Muscle of leg (tissue), 11 donors: ENCODE results near the gene CDC42BPB. TPM values are rescaled to one million over a fixed set of nuclear protein-coding genes. Genes with fewer than 3 reads are reported as not detected.
"Not testable (repeated sequence)": the region's sequence is repeated elsewhere in the genome, so short reads cannot be mapped to it uniquely, and the experiment has no call there.

Source experiments
- DNase-seq: peaks from one replicate; pipeline ENCODE4 v3.0.0; 2013
- H3K27ac ChIP-seq: one replicate; pipeline ENCODE4 v1.5.1; 2013; ENCODE audit warnings: mild to moderate bottlenecking, low read length, control low read depth
- H3K27me3 ChIP-seq: one replicate; pipeline ENCODE4 v1.6.1; 2013; ENCODE audit warnings: low read length; ENCODE audit not compliant: control insufficient read depth, insufficient read depth
- H3K36me3 ChIP-seq: one replicate; pipeline ENCODE4 v1.6.1; 2013; ENCODE audit warnings: low read length; ENCODE audit not compliant: control insufficient read depth, insufficient read depth
- H3K4me1 ChIP-seq: one replicate; pipeline ENCODE4 v1.6.1; 2013; ENCODE audit warnings: low read length; ENCODE audit not compliant: control insufficient read depth, insufficient read depth
- H3K4me3 ChIP-seq: one replicate; pipeline ENCODE4 v1.5.1; 2013; ENCODE audit warnings: low read length, control low read depth
- H3K9me3 ChIP-seq: replicated peaks from 2 replicates; pipeline ENCODE4 v1.6.1; 2013; ENCODE audit warnings: low read depth, low read length; ENCODE audit not compliant: control insufficient read depth
- WGBS: methylation state at CpG from one replicate; pipeline ENCODE4 v1.1.5; 2013; ENCODE audit warnings: missing lambda C conversion rate; ENCODE audit not compliant: insufficient coverage; 5-methylcytosine and 5-hydroxymethylcytosine counted together
- polyA plus RNA-seq, 8 donors: library from polyadenylated mRNA; unstranded; fragments of 120-200 nt; gene quantifications; one replicate each; pipeline versions ENCODE4 v1.2.1 to v1.2.3, GENCODE V29; 2013; ENCODE audit warnings: inconsistent platforms in 1 of 8, low replicate concordance in 1 of 8; ENCODE audit not compliant: insufficient read length in 8 of 8, insufficient read depth in 1 of 8
- total RNA-seq: library from RNA; stranded (reverse); fragments of 120-200 nt; gene quantifications from one replicate; pipeline ENCODE4 v1.2.4, GENCODE V29; 2013

Gene CDC42BPB
- total and polyA plus RNA-seq, 9 donors = 34.8 to 65.7 (median 55.4) TPM

DNA sequence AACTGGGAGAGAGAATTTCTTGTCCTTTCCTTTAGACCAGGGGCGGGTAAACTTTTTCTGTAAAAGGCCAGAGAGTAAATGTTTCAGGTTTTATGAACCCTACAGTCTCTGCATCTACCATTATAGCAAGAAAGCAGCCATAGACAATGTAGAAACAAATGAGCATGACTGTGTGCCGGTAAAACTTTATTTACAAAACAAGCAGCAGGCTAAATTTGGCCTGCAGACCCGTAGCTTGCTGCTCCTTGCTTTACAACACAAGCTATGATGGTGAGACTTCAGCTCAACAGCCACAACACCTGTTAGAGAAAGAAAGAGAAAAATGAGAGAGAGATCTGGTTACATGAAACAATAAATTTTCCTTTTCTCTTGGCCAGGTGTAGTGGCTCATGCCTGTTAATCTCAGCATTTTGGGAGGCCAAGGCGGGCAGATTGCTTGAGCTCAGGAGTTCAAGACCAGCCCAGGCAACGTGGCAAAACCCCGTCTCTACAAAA is 4.2 kb upstream of the CDC42BPB start:
- 90% methylated on average over 3 of the region's 6 CpGs for WGBS
- H3K27me3 ChIP-seq = peaks cover 2% of the 10 kb centered on the region
- H3K4me3 ChIP-seq = no peak overlapping the region
- H3K4me1 ChIP-seq = peaks cover 26% of the 10 kb centered on the region
- DNase-seq = no peak
- no peaks in the 10 kb centered on the region for H3K9me3 ChIP-seq
- H3K27ac ChIP-seq = no peak overlapping the region
- H3K36me3 ChIP-seq = peaks cover 3% of the 10 kb centered on the region

DNA sequence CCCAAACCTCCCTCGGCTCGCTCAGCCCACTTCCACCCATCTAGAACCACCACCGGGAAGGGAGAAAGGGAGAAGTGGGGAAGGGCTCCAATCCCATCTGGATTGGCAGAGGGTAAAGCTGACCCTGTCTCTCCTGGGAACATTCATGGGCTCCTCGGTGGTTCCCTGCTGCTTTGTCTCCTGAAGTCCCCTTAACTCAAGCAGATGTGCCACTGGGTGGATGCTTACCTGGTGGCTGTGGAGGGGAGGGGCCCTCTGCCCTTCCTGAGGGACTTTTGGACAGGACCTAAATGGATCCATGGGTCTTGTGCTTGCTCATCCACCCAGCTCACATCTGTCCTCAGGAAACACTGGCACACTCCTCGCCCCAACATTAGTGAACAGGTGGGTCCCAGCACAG is 2.2 kb upstream of the CDC42BPB start:
- Histone ChIP-seq H3K27me3 (peaks cover 2% of the 10 kb centered on the region), H3K4me3 (no peak overlapping the region), H3K36me3 (peaks cover 3% of the 10 kb centered on the region), H3K9me3 (no peaks in the 10 kb centered on the region), H3K27ac (no peak overlapping the region), H3K4me1 (peaks cover 34% of the 10 kb centered on the region)
- 88% methylated on average over 1 of the region's 5 CpGs for WGBS
- DNase-seq = no peak

DNA sequence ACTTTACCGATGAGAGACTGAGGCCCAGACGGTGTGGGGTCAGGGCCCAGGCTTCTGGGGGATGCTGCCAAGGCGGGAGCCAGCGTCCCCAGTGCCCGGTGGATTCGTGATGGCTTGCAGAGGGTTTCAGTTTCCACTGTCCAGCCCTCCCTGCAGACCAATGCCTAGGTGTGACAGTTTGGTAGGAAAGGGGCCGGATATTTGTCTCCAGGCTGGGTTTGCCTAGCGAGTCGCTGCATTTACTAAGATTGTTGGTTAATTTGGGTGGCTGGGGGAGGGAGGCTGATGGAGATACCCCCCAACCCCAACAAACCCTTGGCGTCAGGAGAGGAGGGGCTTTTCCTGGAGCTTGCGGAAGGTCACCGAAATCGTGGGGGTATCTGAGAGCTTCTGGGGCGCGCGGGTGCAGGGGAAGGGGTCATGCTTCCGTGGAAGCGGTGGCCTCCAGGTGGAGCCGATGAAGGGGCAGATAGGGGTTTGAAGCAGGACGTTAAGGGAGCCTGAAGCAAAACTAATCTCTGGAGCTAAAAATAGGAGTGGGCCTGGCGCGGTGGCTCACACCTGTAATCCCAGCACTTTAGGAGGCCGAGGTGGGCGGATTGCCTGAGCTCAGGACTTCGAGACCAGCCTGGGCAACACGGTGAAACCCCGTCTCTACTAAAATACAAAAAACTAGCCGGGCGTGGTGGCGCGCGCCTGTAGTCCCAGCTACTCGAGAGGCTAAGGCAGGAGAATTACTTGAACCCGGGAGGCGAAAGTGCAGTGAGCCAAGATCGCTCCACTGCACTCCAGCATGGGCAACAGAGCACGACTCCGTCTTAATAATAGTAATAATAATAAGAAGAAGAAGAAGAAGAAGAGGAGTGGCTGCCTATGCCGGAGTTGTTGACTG is 1.1 kb upstream of the CDC42BPB start:
- Histone ChIP-seq H3K36me3 (peaks cover 7% of the 10 kb centered on the region), H3K4me3 (peak overlapping the region; percentile 77), H3K9me3 (no peaks in the 10 kb centered on the region), H3K4me1 (peaks cover 34% of the 10 kb centered on the region), H3K27ac (peak overlapping the region; percentile 81), H3K27me3 (peaks cover 2% of the 10 kb centered on the region)
- 31% methylated on average over 20 of the region's 39 CpGs for WGBS
- peak; percentile 43 for DNase-seq

DNA sequence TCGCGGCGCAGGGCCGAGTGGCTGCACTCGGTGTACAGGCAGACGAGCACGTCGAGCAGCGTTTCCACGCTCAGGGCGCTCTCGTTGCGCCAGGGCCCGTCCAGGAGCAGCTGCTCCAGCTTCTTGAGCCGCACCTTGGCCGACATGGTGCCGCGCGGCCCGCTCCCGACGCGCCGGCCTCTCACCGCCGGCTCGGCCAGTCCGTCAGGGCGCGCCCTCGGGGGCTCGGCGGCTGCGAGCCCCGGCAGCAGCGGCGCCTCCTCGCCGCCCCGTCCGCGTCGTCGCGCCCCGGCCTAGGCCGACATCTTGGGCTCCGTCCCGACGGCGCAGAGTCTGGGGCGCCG is 349 bp downstream of the CDC42BPB start:
- Histone ChIP-seq H3K4me1 (peaks cover 34% of the 10 kb centered on the region), H3K4me3 (peak overlapping the region; percentile 76), H3K36me3 (peaks cover 7% of the 10 kb centered on the region), H3K9me3 (no peaks in the 10 kb centered on the region), H3K27me3 (peaks cover 2% of the 10 kb centered on the region), H3K27ac (peak overlapping the region; percentile 74)
- WGBS = under 1% methylated on average over 53 of the region's 53 CpGs
- no peak for DNase-seq

DNA sequence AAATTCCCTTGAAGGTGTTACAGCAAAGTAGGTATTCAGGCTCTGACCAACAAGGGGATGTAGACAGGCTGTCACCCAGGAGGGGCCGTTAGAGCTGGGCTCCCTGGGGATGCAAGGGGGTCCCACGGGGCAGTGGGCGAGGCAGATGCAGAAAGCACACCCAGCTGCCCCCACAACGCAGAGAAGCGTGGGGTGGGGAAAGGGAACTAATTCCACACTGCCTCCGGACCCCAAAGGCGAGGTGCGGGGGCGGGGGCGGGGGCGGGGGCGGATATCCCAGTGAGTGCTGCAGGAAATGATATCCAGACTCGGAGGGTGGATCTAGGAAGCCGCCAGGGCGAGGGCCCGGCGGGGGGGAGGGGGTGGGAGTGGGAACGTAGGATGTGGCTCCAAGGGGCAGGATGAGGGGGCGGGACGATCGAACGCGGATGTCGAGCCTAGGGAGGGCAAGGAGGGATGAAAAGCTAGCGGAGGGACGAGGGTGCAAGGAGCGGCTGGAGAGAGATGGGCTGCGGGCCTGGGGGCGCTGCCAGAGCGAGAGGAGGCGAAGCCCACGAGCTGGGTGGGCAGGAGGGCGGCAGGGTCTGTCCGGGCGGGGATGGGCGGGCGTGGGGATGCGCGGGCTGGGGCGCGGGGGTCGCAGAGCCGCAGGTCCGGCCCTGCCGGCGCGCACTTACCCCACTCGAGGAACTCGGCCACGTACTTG is 874 bp downstream of the CDC42BPB start:
- no peaks in the 10 kb centered on the region for H3K9me3 ChIP-seq
- under 1% methylated on average over 39 of the region's 50 CpGs for WGBS
- peaks cover 34% of the 10 kb centered on the region for H3K4me1 ChIP-seq
- H3K36me3 ChIP-seq = peaks cover 7% of the 10 kb centered on the region
- H3K4me3 ChIP-seq = peak overlapping the region; percentile 76
- peak; percentile 82 for DNase-seq
- peak overlapping the region; percentile 74 for H3K27ac ChIP-seq
- peaks cover 2% of the 10 kb centered on the region for H3K27me3 ChIP-seq

DNA sequence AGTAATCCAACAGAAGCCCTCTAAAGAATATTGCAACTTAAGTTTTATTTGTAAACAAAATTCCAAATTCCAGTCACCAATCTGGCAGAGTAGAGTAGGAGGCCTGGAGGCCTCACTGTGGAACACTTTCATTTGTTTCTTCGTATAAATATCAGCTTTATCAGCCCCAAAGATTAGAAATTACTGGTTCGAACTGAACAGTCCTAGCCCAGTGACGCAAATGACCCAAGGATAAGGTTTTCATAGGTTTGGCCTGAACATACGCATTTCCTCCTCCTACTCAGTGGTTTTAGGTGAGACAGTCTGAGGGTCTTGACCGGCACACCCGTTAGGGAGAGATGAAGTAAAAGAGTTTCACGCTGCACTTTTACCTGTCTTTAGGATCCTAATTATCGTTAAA is 1.7 kb downstream of the CDC42BPB start:
- WGBS = no CpG with 5 or more reads among the region's 8 CpGs
- H3K9me3 ChIP-seq = no peaks in the 10 kb centered on the region
- no peak for DNase-seq
- peaks cover 34% of the 10 kb centered on the region for H3K4me1 ChIP-seq
- H3K36me3 ChIP-seq = peaks cover 7% of the 10 kb centered on the region
- H3K27ac ChIP-seq = no peak overlapping the region
- peak overlapping the region; percentile 76 for H3K4me3 ChIP-seq
- peaks cover 2% of the 10 kb centered on the region for H3K27me3 ChIP-seq

DNA sequence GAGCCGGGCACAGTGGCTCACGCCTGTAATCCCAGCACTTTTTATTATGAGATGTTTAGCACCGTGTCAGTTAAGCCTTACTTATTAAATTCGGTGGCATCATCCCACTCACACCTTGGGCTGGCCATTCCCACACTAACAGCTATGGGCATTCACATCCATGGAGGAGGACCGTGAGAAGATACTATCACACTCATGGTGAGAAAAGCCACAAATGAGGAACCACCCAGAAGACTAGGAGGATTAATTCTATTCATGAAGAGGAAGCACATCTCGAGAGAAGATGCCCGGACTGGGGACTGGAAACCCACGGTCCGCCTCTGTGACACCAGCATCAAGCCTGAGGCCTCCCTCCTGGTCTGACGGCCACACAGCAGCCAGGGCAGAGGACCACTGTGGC is 4.9 kb downstream of the CDC42BPB start:
- H3K4me1 ChIP-seq = peaks cover 11% of the 10 kb centered on the region
- H3K27ac ChIP-seq = no peak overlapping the region
- no peaks in the 10 kb centered on the region for H3K27me3 ChIP-seq
- H3K4me3 ChIP-seq = no peak overlapping the region
- WGBS = 60% methylated on average over 4 of the region's 10 CpGs
- no peak for DNase-seq
- no peaks in the 10 kb centered on the region for H3K9me3 ChIP-seq
- H3K36me3 ChIP-seq = peaks cover 4% of the 10 kb centered on the region

DNA sequence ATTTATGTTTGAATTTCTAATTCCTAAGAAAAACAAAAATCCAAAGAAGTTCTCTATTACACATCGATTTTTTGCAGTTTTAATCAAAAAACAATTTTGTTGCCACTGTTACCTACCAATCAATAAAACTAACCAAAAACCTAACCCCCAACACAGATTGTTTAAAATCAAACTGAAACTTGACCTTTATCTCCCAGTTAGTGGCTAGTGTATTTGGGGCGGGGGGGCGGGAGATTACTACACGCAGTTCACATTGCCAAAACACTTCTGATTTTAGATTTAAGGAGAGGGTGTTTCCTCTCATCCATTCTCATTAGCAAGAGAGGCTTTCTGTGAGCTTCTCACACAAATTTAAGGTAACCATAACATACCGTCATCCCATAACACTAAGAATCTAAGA is 6.4 kb downstream of the CDC42BPB start:
- Histone ChIP-seq H3K27me3 (no peaks in the 10 kb centered on the region), H3K36me3 (peaks cover 4% of the 10 kb centered on the region), H3K4me3 (no peak overlapping the region), H3K27ac (no peak overlapping the region), H3K4me1 (peaks cover 11% of the 10 kb centered on the region), H3K9me3 (no peaks in the 10 kb centered on the region)
- no CpG with 5 or more reads among the region's 5 CpGs for WGBS
- DNase-seq = no peak

DNA sequence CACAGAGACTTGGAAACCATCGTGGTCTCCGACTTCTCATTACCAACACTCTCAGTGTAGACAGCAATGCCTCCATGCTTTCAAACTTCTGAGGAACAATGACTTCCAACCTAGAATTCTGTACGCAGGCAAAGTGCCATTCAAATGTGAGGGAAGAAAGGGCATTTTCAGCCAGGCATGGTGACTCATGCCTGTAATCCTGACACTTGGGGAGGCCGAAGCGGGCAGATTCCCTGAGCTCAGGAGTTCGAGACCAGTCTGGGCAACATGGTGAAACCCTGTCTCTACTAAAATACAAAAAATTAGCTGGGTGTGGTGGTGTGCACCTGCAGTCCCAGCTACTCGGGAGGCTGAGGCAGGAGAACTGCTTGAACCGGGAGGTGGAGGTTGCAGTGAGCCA is 9.9 kb downstream of the CDC42BPB start:
- not testable (repeated sequence) for DNase-seq, H3K9me3 ChIP-seq, H3K27ac ChIP-seq, H3K4me1 ChIP-seq, H3K36me3 ChIP-seq, H3K27me3 ChIP-seq, H3K4me3 ChIP-seq
- 96% methylated on average over 3 of the region's 8 CpGs for WGBS

DNA sequence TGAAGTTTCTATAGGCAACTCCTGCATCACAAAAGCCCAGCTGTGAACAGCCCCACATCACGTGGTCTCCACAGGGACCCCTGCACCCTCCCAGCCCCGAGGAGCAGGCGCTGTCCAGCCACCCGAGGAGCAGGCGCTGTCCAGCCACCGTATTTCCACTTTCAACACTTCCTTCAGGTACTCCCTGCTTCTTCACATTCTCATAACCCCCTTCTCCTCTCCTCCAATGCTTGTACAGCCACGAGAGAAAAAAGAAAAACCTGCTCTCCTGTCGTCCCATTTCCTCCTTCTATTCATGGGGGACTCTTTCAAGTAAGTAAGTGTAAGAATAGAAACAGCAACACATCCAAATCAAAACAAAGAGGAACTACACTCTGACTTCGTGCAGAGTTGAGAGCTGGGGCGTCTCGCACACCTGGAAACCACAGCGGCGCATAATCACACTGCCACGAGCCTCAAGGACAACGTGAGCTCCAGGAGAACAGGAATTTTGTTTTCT is 11.9 kb downstream of the CDC42BPB start:
- WGBS = 16% methylated on average over 13 of the region's 15 CpGs
- Histone ChIP-seq H3K4me3 (no peak overlapping the region), H3K36me3 (peaks cover 13% of the 10 kb centered on the region), H3K27ac (no peak overlapping the region), H3K4me1 (peaks cover 2% of the 10 kb centered on the region), H3K9me3 (peaks cover 7% of the 10 kb centered on the region), H3K27me3 (no peaks in the 10 kb centered on the region)
- DNase-seq = peak; percentile 56
